CD4-positive, alpha-beta memory T cell (primary cell): Measurements from ENCODE around the gene CYP17A1. TPM values are rescaled to one million over a fixed set of nuclear protein-coding genes. Genes with fewer than 3 reads are reported as not detected.

ENCODE experiments used
- CTCF ChIA-PET: fragments of 350-600 bp; sonication (Branson Sonifier 250); formaldehyde crosslinking; loops from one replicate; lab custom pipeline; 2021; ENCODE audit warnings: inconsistent platforms; ENCODE audit not compliant: partially characterized antibody; lab: Charles Lee
- POLR2A ChIA-PET: fragments of 350-600 bp; sonication (Branson Sonifier 250); formaldehyde crosslinking; loops from one replicate; lab custom pipeline; 2021; ENCODE audit not compliant: partially characterized antibody; lab: Charles Lee
- DNase-seq, 5 donors: peaks; one replicate each; pipeline versions ENCODE4 v3.0.0 to v3.0.0-alpha.2; 2020 to 2022; ENCODE audit warnings: mixed read lengths in 1 of 5
- H3K27ac ChIP-seq: one replicate; pipeline ENCODE4 v1.7.0; 2013; ENCODE audit warnings: low read depth, low read length
- H3K27me3 ChIP-seq: 2 replicates; pipeline ENCODE4 v1.7.0; 2013; ENCODE audit warnings: mild to moderate bottlenecking, low read length, moderate library complexity; ENCODE audit not compliant: insufficient read depth
- H3K36me3 ChIP-seq: 2 replicates; pipeline ENCODE4 v1.7.0; 2013; ENCODE audit warnings: mild to moderate bottlenecking, low read length, moderate library complexity; ENCODE audit not compliant: insufficient read depth
- H3K4me1 ChIP-seq: 2 replicates; pipeline ENCODE4 v1.7.0; 2013; ENCODE audit warnings: mild to moderate bottlenecking, low read length, moderate library complexity; ENCODE audit not compliant: insufficient read depth
- H3K4me3 ChIP-seq, 2 donors: one replicate each; pipeline ENCODE4 v1.7.0; 2013; ENCODE audit warnings: low read length in 2 of 2, mild to moderate bottlenecking in 1 of 2
- H3K9me3 ChIP-seq, 2 donors: one replicate each; pipeline ENCODE4 v1.7.0; 2013; ENCODE audit warnings: low read length in 2 of 2, control low read depth in 1 of 2; ENCODE audit not compliant: control insufficient read depth in 1 of 2
- H3K27ac Mint-ChIP-seq, 7 donors: one replicate each; pipeline ENCODE4 v1.8.0; 2020 to 2021; ENCODE audit warnings: mixed read lengths in 7 of 7, mild to moderate bottlenecking in 6 of 7, inconsistent platforms in 3 of 7, moderate library complexity in 3 of 7
- H3K27me3 Mint-ChIP-seq, 2 donors: one replicate each; pipeline ENCODE4 v1.8.0; 2020 to 2021; ENCODE audit warnings: mixed read lengths in 2 of 2
- H3K36me3 Mint-ChIP-seq, 2 donors: one replicate each; pipeline ENCODE4 v1.8.0; 2020 to 2021; ENCODE audit warnings: mixed read lengths in 2 of 2, inconsistent platforms in 1 of 2, mild to moderate bottlenecking in 1 of 2
- H3K4me1 Mint-ChIP-seq, 4 donors: one replicate each; pipeline ENCODE4 v1.8.0; 2020 to 2021; ENCODE audit warnings: mixed read lengths in 4 of 4, mild to moderate bottlenecking in 1 of 4
- H3K4me3 Mint-ChIP-seq, 8 donors: one replicate each; pipeline ENCODE4 v1.8.0; 2020 to 2021; ENCODE audit warnings: mixed read lengths in 8 of 8, mild to moderate bottlenecking in 7 of 8, moderate library complexity in 6 of 8, inconsistent platforms in 3 of 8
- H3K9me3 Mint-ChIP-seq, 8 donors: one replicate each; pipeline ENCODE4 v1.8.0; 2020 to 2021; ENCODE audit warnings: mixed read lengths in 8 of 8, mild to moderate bottlenecking in 5 of 8, inconsistent platforms in 3 of 8, moderate library complexity in 1 of 8
- intact Hi-C: fragments of 100-400 bp; cut with micrococcal nuclease; formaldehyde crosslinking; loops from one replicate; pipeline ENCODE4 v1.15.1; 2023
- polyA plus RNA-seq, 2 donors: library from polyadenylated mRNA; unstranded; fragments of 300-500 nt; fragmentation: Illumina TruSeq; gene quantifications; one replicate each; pipeline ENCODE4 v1.2.3, GENCODE V29; 2021
- total RNA-seq, 2 experiments: library from RNA; stranded (reverse); gene quantifications; one replicate each; pipeline ENCODE4 v1.2.3, GENCODE V29; 2021

CYP17A1 gene
- total and polyA plus RNA-seq, 4 experiments from 2014 or later: not detected

- no peak overlapping the region for H3K27ac ChIP-seq
Observed at GRCh38 chr10:102795453-102796406, 41.5 kb downstream of the CYP17A1 start.

DNA sequence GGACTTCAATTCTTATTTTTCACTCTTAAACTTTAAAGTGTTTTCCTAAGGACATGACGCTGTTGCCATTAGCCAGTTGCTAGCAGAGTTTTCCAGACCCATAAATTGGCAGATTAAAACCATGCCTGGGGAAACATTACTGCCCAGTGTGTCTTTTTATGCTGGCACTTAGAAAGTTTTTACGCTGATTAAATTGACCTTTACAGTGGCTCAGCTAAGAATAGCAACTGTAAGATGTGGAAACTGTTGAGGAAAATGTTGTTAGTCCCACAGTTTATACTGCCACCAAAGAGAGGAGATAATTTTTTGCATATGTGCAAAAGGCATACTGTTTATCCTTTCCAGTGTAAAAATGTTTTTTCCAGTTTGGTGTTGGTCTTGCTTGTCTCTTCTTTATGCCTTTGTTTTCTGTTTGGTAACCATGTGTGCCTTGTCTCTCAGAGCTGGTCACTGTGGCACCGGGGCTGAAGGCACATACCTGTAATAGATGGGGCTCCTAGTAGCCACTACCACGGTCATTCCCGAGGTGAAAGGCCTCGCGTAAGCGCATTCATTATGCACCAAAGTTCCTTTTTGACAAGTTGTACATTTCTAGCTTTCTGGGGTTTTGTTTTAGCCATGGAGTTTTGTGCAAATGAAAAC is 45.3 kb downstream of the CYP17A1 start:
- Histone ChIP-seq H3K4me3 (no peak overlapping the region), H3K27ac (no peak overlapping the region), H3K4me1 (peaks cover 18% of the 10 kb centered on the region), H3K36me3 (no peaks in the 10 kb centered on the region), H3K9me3 (no peaks in the 10 kb centered on the region), H3K27me3 (no peaks in the 10 kb centered on the region)
- ChIA-PET CTCF (no interaction called here), POLR2A (no interaction called here)
- intact Hi-C loops: no loop called here
- Mint-ChIP-seq H3K36me3 (peaks cover 13 to 14% of the 10 kb centered on the region in 2 donors), H3K27me3 (no peaks in the 10 kb centered on the region), H3K4me1 (peaks cover 45 to 64% (median 52%) of the 10 kb centered on the region in 4 donors), H3K4me3 (no peak overlapping the region), H3K27ac (peak overlapping the region in 3 of 7 donors; percentile 5 to 75 (median 37)), H3K9me3 (no peaks in the 10 kb centered on the region)
- no peak for DNase-seq

More at GRCh38 chr10:102795453-102796406, 41.5 kb downstream of the CYP17A1 start:
- Mint-ChIP-seq H3K27me3 (no peaks in the 10 kb centered on the region), H3K4me3 (peak overlapping the region in 5 of 8 donors; percentile 27 to 62 (median 58)), H3K36me3 (peaks cover 8 to 31% of the 10 kb centered on the region in 2 donors), H3K4me1 (peaks cover 31 to 58% (median 44%) of the 10 kb centered on the region in 4 donors), H3K27ac (peak overlapping the region; percentile 43 to 90 (median 75)), H3K9me3 (no peaks in the 10 kb centered on the region)
- H3K27me3 ChIP-seq: no peaks in the 10 kb centered on the region
- no peak for DNase-seq
- intact Hi-C loops: no loop called here
- peaks cover 28% of the 10 kb centered on the region for H3K36me3 ChIP-seq
- ChIA-PET POLR2A (no interaction called here), CTCF (no interaction called here)
- no peak overlapping the region for H3K4me3 ChIP-seq
- H3K4me1 ChIP-seq: peaks cover 20% of the 10 kb centered on the region
- no peaks in the 10 kb centered on the region for H3K9me3 ChIP-seq

- Histone ChIP-seq H3K4me3 (no peak overlapping the region), H3K36me3 (no peaks in the 10 kb centered on the region), H3K9me3 (no peaks in the 10 kb centered on the region), H3K27me3 (no peaks in the 10 kb centered on the region), H3K27ac (no peak overlapping the region), H3K4me1 (peaks cover 30% of the 10 kb centered on the region)
- no peaks in the 10 kb centered on the region for H3K27me3 Mint-ChIP-seq
- DNase-seq: no peak
- POLR2A ChIA-PET: no interaction called here
- H3K9me3 Mint-ChIP-seq: no peaks in the 10 kb centered on the region
- peak overlapping the region in 4 of 7 donors; percentile 5 to 74 (median 28) for H3K27ac Mint-ChIP-seq
- peaks cover 13 to 16% of the 10 kb centered on the region in 2 donors for H3K36me3 Mint-ChIP-seq
- intact Hi-C loops: no loop called here
- H3K4me3 Mint-ChIP-seq: no peak overlapping the region
- CTCF ChIA-PET: no interaction called here
- H3K4me1 Mint-ChIP-seq: peaks cover 37 to 65% (median 51%) of the 10 kb centered on the region in 4 donors
Observed at GRCh38 chr10:102785818-102786217, 51.4 kb downstream of the CYP17A1 start.

DNA sequence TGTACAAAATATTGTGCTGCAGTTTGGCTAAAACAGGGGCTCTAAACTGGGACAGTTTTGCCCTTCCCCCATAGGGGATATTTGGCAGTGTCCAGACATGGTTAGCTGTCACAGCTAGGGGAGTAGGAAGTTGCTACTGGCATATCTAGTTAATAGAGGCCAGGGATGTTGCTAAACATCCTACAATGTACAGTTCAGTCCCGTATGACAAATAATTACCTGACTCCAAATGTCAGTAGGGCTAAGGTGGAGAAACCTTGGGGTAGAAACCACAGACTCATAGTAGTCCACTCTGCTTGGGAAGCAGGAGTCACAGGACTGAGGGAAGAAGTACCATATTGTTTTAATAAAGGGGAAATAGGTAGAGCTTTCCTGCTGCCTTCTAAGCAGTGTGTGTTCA is 53.6 kb downstream of the CYP17A1 start:
- no peaks in the 10 kb centered on the region for H3K9me3 Mint-ChIP-seq
- no peak overlapping the region for H3K4me3 ChIP-seq
- H3K9me3 ChIP-seq: no peaks in the 10 kb centered on the region
- H3K27ac ChIP-seq: no peak overlapping the region
- H3K27me3 Mint-ChIP-seq: no peaks in the 10 kb centered on the region
- CTCF ChIA-PET: no interaction called here
- H3K4me1 Mint-ChIP-seq: peaks cover 40 to 72% (median 55%) of the 10 kb centered on the region in 4 donors
- no peak for DNase-seq
- peak overlapping the region in 6 of 7 donors; percentile 4 to 60 (median 38) for H3K27ac Mint-ChIP-seq
- H3K36me3 Mint-ChIP-seq: peaks cover 8 to 17% of the 10 kb centered on the region in 2 donors
- intact Hi-C loops: no loop called here
- POLR2A ChIA-PET: no interaction called here
- no peak overlapping the region for H3K4me3 Mint-ChIP-seq
- H3K27me3 ChIP-seq: no peaks in the 10 kb centered on the region
- no peaks in the 10 kb centered on the region for H3K36me3 ChIP-seq
- H3K4me1 ChIP-seq: peaks cover 36% of the 10 kb centered on the region

DNA sequence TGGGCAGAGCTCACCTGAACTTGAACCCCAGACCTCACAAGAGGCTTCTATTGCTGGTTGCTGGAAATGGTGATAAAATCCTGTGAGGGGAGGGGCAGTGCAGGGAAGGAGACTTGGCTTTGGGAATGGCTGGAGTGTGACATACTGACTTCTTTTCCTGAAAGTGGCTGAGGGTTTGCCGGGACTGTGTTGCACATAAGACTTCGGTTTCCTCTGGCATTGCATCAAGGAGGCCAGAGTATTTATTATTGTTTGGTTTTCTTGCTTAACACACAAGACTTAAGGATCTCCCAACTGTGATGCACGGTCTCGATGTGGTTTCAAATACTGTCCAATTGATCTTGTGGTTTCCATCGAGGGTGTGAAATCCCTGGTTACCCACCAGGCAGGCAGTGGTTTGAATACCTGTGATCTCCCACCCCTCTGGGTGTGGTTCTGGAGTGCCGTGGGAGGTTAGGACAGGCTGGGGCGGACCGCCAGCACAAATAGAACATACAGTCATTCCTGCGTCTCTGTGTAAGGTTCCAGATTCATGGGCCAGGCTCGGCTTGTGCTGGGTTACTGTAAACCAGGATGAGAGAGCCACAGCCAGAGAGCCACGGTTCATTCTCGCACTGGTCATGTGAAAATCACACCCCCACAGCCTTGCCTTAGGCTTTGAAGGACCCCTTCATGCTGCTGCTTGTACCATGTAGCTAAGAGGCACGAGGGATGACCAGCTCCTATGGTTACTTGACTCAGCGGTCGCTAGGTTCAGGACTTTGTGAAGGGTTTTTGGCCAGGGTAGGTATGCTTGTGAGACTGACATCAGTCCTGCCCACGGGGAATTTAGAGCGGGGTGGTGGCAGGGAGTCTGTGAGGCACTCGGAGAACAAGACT is 54.3 kb downstream of the CYP17A1 start:
- Mint-ChIP-seq H3K4me1 (peaks cover 44 to 76% (median 58%) of the 10 kb centered on the region in 4 donors), H3K36me3 (peaks cover 6 to 23% of the 10 kb centered on the region in 2 donors), H3K9me3 (no peaks in the 10 kb centered on the region), H3K27ac (peak overlapping the region in 4 of 7 donors; percentile 14 to 60 (median 38)), H3K27me3 (no peaks in the 10 kb centered on the region), H3K4me3 (peak overlapping the region in 1 of 8 donors; percentile 29)
- intact Hi-C loops: no loop called here
- Histone ChIP-seq H3K9me3 (no peaks in the 10 kb centered on the region), H3K4me1 (peaks cover 36% of the 10 kb centered on the region), H3K27me3 (no peaks in the 10 kb centered on the region), H3K4me3 (no peak overlapping the region), H3K27ac (no peak overlapping the region), H3K36me3 (no peaks in the 10 kb centered on the region)
- CTCF ChIA-PET: interaction anchor here (1.9 kb wide), 1 partner anchor 29 kb away, joined by 6 read pairs; no protein-coding TSS in a partner anchor
- POLR2A ChIA-PET: no interaction called here
- DNase-seq: no peak

GRCh38 chr10:102781921-102782557 is 55.2 kb downstream of the CYP17A1 start:
- Histone ChIP-seq H3K9me3 (no peaks in the 10 kb centered on the region), H3K27me3 (no peaks in the 10 kb centered on the region), H3K27ac (no peak overlapping the region), H3K36me3 (no peaks in the 10 kb centered on the region), H3K4me3 (no peak overlapping the region), H3K4me1 (peaks cover 36% of the 10 kb centered on the region)
- CTCF ChIA-PET: interaction anchor here (1.9 kb wide), 1 partner anchor 28 kb away, joined by 6 read pairs; no protein-coding TSS in a partner anchor
- Mint-ChIP-seq H3K4me1 (peaks cover 41 to 71% (median 56%) of the 10 kb centered on the region in 4 donors), H3K9me3 (no peaks in the 10 kb centered on the region), H3K36me3 (peaks cover 6 to 24% of the 10 kb centered on the region in 2 donors), H3K27me3 (no peaks in the 10 kb centered on the region), H3K27ac (peak overlapping the region in 1 of 7 donors; percentile 14), H3K4me3 (no peak overlapping the region)
- intact Hi-C loops: no loop called here
- DNase-seq: no peak
- POLR2A ChIA-PET: no interaction called here
